NCI-H82 (cell line): ENCODE measurements around the gene ZBTB49.
A peak's percentile ranks its signal among the peaks of the same experiment; 100 is the strongest.
"Not testable (repeated sequence)": the region's sequence is repeated elsewhere in the genome, so short reads cannot be mapped to it uniquely, and the experiment has no call there.

Experiments used
- DNase-seq: peaks from one replicate; lab custom pipeline; 2025; lab: John Stamatoyannopoulos, UW

Gene ZBTB49

GRCh38 chr4:4325321-4325720 is 35.3 kb downstream of the ZBTB49 start:
- DNase-seq: no peak

GRCh38 chr4:4326166-4326565 is 36.1 kb downstream of the ZBTB49 start:
- DNase-seq: no peak

- peak; percentile 15 for DNase-seq
These were observed 37.6 kb downstream of the ZBTB49 start for GRCh38 chr4:4327652-4328121.

GRCh38 chr4:4328206-4328605 is 38.2 kb downstream of the ZBTB49 start:
- DNase-seq: no peak

GRCh38 chr4:4328840-4329239 is 38.8 kb downstream of the ZBTB49 start:
- no peak for DNase-seq

DNA sequence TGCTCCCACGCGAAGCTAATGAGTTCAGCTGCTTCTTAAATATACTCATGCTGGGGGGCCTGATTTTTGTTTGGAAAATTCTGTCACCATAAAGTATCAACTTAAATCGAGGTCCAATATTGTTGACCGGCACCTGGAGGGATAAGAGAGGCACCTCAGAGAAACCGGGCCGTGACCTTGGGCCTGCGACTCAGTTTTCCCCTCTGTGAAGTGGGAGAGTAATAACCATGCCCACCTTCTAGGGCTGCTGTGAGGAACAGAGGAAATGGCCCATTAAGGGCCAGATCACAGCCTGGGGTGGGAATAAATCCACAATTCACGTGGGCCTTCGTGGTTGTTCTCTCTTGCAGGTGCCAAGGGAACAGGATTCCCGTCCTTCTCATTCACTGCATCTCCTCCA is 39.4 kb downstream of the ZBTB49 start:
- no peak for DNase-seq

DNA sequence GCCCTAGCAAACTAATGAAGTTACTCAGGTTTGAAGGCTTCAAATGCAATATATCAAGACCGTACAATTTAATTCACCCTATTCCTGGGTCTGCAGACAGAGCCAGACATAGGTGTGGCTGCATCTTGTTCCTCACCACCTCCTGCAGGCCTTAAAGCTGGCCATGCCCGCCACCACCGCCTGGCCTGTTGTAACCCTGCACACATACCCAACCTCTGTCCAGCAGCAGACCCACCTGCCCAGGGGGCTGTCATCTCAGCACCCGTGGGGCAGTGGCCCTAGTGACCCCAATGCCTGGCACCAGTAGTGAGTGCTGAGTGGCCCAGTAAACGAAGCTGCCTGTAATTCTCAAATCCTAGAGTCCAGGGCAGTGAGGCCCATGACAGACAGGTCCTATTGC is 40.7 kb downstream of the ZBTB49 start:
- DNase-seq: no peak

GRCh38 chr4:4332529-4332928 is 42.5 kb downstream of the ZBTB49 start:
- DNase-seq: no peak

GRCh38 chr4:4333265-4333706 is 43.2 kb downstream of the ZBTB49 start:
- no peak for DNase-seq

DNA sequence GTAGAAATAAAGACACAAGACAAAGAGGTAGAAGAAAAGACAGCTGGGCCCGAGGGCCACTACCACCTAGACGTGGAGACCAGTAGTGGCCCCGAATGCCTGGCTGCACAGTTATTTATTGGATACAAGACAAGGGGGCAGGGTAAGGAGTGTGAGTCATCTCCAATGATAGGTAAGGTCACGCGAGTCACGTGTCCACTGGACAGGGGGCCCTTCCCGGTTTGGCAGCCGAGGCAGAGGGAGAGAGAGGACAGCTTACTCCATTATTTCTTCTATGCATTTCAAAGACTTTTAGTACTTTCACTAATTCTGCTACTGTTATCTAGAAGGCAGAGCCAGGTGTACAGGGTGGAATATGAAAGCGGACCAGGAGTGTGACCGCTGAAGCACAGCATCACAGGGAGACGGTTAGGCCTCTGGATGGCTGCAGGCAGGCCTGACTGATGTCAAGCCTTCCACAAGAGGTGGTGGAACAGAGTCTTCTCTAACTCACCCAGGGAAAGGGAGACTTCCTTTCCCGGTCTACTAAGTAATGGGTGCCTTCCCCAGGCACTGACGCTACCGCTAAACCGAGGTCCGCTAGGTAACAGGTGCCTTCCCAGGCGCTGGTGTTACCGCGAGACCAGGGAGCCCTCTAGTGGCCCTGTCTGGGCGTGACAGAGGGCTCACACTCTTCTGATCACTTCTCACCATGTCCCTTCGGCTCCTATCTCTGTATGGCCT is 44.9 kb downstream of the ZBTB49 start:
- peak; percentile 77 for DNase-seq

DNA sequence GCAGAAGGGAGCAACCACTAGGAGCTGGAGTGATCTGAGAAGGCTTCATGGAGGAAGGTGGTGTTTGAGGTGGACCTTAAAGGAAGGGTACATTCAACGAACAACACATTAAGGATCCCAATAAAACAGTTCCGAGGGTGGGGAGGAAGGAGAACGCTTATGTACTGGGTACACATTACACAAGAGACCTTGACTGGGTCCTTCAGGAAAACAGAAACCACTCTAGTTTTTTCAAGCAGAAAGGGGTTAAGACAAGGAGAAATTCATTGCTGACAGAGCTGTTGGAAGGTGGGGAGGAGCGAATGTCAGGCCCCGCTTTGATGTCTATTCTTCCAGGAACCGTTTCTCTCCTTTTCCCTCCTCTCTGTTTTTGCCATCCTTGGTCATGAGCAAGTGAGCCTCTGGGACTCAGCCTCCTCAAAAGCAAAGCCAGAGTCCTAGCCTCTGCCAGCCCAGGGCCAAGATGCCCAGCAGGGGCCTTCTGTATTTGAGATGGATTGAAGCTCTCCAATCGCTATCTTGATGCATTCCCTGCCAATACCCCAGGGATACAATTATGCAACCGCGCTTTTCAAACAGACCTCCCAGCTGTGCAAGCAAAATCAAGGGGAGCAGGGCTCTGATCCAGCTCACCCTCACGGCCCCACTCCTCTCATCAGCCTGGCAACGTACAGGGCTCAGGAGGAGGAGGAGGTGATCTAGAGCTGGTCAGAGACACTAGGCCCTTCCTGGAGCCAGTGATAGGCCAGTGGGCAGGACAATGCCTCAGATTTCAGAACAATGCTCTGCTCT is 48.4 kb downstream of the ZBTB49 start:
- DNase-seq: no peak

GRCh38 chr4:4339504-4340085 is 49.5 kb downstream of the ZBTB49 start:
- peak; percentile 61 for DNase-seq

DNA sequence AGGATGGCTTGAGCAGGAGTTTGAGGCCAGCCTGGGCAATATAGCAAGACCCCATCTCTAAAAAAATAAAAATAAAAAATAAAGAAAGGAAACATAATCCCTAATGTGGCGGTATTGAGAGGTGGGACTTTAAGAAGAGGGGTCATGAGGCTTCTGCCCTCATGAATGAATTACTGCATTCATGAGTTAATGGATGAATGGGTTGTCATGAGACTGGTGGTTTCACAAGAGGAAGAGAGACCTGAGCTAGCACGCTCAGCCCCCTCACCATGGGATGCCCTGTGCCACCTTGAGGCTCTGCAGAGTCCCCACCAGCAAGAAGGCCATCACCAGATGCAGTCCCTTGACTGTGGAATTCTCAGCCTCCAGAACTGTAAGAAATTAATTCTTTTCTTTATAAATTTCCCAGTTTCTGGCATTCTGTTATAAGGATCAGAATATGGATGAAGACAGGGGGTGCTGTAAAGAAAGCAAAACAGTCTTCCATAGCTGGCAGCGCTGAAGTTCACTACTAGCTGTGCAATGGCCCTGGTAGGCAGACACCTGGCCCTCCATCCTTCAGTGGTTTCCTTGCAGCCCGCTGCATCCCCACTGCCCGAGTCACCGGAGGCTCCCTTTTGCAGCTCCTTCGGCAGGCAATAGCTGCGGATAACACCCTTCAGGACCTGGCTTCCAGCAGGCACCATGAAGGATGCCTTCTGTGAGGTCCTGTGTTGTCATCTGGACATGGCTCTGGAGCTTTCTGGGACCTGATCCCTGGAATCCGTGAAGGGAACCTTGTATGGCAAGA is 52.0 kb downstream of the ZBTB49 start:
- DNase-seq: no peak

DNA sequence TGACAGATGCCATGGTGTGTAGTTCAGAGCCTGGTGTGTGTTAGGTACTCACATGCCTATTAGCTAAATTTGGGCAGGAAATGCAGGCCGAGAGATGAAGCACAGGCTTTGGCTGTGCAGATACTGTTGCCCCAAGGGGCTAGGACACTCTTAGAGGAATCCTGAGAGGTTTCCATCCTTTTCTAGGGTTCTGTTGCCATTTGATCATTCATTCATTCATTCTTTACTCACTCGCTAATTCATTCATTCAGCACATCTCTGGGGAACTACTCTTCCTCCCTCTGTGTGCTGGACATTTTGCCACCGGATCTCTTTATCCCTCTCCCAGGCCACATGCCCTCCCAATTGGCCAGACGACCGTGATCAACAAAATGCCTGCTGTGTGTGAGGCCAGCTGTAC is 53.0 kb downstream of the ZBTB49 start:
- peak; percentile 31 for DNase-seq

DNA sequence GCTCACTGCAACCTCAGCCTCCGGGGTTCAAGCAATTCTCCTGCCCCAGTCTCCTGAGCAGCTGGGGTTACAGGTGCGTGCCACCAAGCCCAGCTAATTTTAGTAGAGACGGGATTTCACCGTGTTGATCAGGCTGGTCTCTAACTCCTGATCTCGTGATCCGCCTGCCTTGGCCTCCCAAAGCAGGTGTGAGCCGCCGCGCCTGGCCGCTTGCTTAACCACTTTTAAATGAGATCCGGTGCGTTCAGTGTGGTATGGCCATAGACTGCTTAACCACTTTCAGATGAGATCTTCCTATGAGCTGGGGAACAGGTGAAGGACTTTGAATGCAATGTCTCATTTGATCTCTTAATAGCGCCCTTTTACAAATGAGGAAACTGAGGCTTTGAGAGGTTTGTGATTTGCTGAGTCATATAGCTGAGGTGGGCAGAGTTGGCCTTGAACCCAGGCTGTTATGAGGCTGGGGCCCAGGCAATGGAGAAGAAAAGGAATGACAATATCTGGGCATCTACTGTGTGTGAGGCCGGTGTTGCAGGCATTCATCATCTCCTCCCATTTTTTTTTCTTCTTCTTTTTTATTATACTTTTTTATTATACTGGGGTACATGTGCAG is 55.0 kb downstream of the ZBTB49 start:
- no peak for DNase-seq

GRCh38 chr4:4347585-4347984 is 57.5 kb downstream of the ZBTB49 start:
- DNase-seq: no peak

DNA sequence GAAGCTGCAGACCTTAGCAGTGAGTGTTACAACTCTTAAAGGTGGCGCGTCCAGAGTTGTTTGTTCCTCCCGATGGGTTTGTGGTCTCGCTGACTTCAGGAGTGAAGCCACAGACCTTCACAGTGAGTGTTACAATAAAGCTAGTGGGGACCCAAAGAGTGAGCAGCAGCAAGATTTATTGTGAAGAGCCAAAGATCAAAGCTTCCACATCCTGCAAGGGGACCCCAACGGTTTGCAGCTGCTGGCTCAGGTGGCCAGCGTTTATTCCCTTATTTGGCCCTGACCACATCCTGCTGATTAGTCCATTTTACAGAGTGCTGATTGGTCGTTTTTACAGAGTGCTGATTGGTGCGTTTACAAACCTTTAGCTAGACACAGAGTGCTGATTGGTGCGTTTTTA is 58.5 kb downstream of the ZBTB49 start:
- not testable (repeated sequence) for DNase-seq

- no peak for DNase-seq
These were observed 59.8 kb downstream of the ZBTB49 start for GRCh38 chr4:4349867-4350266.

DNA sequence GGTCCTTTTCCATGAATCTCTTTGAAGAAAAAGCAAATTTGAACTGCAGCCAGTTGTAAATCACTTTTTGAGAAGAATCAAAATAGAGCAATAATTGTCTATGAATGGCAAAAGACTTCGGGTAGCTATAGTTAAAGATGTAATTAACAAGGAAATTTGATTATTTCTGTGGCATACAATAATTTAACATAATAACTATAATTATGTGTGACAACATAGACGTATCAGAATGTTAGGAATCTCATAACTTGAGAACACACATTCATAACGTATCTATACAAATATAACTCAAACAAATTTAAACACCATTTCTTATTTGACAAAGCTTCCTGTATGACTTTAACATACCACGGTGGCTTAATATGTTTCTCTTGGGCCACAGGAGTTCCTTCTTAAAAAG is 60.9 kb downstream of the ZBTB49 start:
- no peak for DNase-seq

GRCh38 chr4:4355302-4355701 is 65.3 kb downstream of the ZBTB49 start:
- no peak for DNase-seq
